H9 (cell line): Measurements from ENCODE around the gene NSUN2. TPM values are rescaled to one million over a fixed set of nuclear protein-coding genes. Genes with fewer than 3 reads are reported as not detected.

Experiments
- DNase-seq: peaks from one replicate; pipeline ENCODE4 v3.0.0-alpha.2; 2017
- H2AFZ ChIP-seq: one replicate; pipeline ENCODE4 v1.6.1; 2013; ENCODE audit warnings: mild to moderate bottlenecking, low read length, control low read depth, moderate library complexity
- H2AK5ac ChIP-seq: 2 replicates; pipeline ENCODE4 v1.6.1; 2013; ENCODE audit warnings: low read length, control low read depth, mixed read lengths; ENCODE audit not compliant: insufficient read length
- H2BK120ac ChIP-seq: one replicate; pipeline ENCODE4 v1.6.1; 2013; ENCODE audit warnings: low read depth, mild to moderate bottlenecking, low read length, control low read depth, inconsistent platforms; ENCODE audit not compliant: poor library complexity, severe bottlenecking
- H2BK12ac ChIP-seq: 2 replicates; pipeline ENCODE4 v1.6.1; 2013; ENCODE audit warnings: low read length, control low read depth, mixed read lengths, low read depth; ENCODE audit not compliant: insufficient read length
- H2BK15ac ChIP-seq: 2 replicates; pipeline ENCODE4 v1.6.1; 2013; ENCODE audit warnings: low read depth, low read length, control low read depth
- H2BK20ac ChIP-seq: one replicate; pipeline ENCODE4 v1.6.1; 2013; ENCODE audit warnings: low read depth, mild to moderate bottlenecking, low read length, control low read depth, inconsistent platforms; ENCODE audit not compliant: poor library complexity, severe bottlenecking
- H2BK5ac ChIP-seq: 2 replicates; pipeline ENCODE4 v1.6.1; 2013; ENCODE audit warnings: low read length, control low read depth, mixed read lengths; ENCODE audit not compliant: insufficient read length
- H3K14ac ChIP-seq: 2 replicates; pipeline ENCODE4 v1.6.1; 2013; ENCODE audit warnings: low read length, control low read depth; ENCODE audit not compliant: insufficient read depth
- H3K18ac ChIP-seq: 2 replicates; pipeline ENCODE4 v1.6.1; 2013; ENCODE audit warnings: low read depth, mild to moderate bottlenecking, mixed read lengths, low read length, control low read depth; ENCODE audit not compliant: insufficient read length
- H3K23ac ChIP-seq: 2 replicates; pipeline ENCODE4 v1.6.1; 2013; ENCODE audit warnings: low read length, control low read depth, mixed read lengths, low read depth; ENCODE audit not compliant: insufficient read length
- H3K23me2 ChIP-seq: 2 replicates; pipeline ENCODE4 v1.6.1; 2013; ENCODE audit warnings: low read depth, mild to moderate bottlenecking, mixed read lengths, low read length, control low read depth; ENCODE audit not compliant: insufficient read length, poor library complexity, severe bottlenecking
- H3K27ac ChIP-seq: 2 replicates; pipeline ENCODE4 v1.5.1; 2013; ENCODE audit warnings: low read length, control low read depth, mixed read lengths, low read depth; ENCODE audit not compliant: insufficient read length
- H3K27me3 ChIP-seq: 2 replicates; pipeline ENCODE4 v1.6.1; 2013; ENCODE audit warnings: low read length, control low read depth, inconsistent platforms; ENCODE audit not compliant: insufficient read depth
- H3K4ac ChIP-seq: 2 replicates; pipeline ENCODE4 v1.6.1; 2013; ENCODE audit warnings: low read depth, mild to moderate bottlenecking, control low read depth, inconsistent platforms, low read length, moderate library complexity
- H3K4me1 ChIP-seq: 2 replicates; pipeline ENCODE4 v1.6.1; 2013; ENCODE audit warnings: low read length, control low read depth, inconsistent platforms; ENCODE audit not compliant: insufficient read depth
- H3K4me2 ChIP-seq: 2 replicates; pipeline ENCODE4 v1.6.1; 2013; ENCODE audit warnings: low read length, control low read depth, mixed read lengths; ENCODE audit not compliant: insufficient read length, insufficient read depth
- H3K56ac ChIP-seq: 2 replicates; pipeline ENCODE4 v1.6.1; 2013; ENCODE audit warnings: low read depth, mild to moderate bottlenecking, mixed read lengths, low read length, control low read depth; ENCODE audit not compliant: insufficient read length
- H3K79me1 ChIP-seq: 2 replicates; pipeline ENCODE4 v1.6.1; 2013; ENCODE audit warnings: low read depth, mild to moderate bottlenecking, moderate library complexity, low read length, control low read depth, inconsistent platforms; ENCODE audit not compliant: insufficient read depth, poor library complexity, severe bottlenecking
- H3K79me2 ChIP-seq: 2 replicates; pipeline ENCODE4 v1.6.1; 2013; ENCODE audit warnings: low read length, control low read depth, inconsistent platforms; ENCODE audit not compliant: insufficient read depth
- H3K9ac ChIP-seq: 2 replicates; pipeline ENCODE4 v1.6.1; 2013; ENCODE audit warnings: low read length, control low read depth, mixed read lengths; ENCODE audit not compliant: insufficient read length; ENCODE audit errors: extremely low read depth
- H3K9me3 ChIP-seq: one replicate; pipeline ENCODE4 v1.6.1; 2013; ENCODE audit warnings: low read depth, low read length, inconsistent platforms; ENCODE audit not compliant: control insufficient read depth
- H3T11ph ChIP-seq: one replicate; pipeline ENCODE4 v1.6.1; 2013; ENCODE audit warnings: mild to moderate bottlenecking, low read length, control low read depth, inconsistent platforms
- H4K20me1 ChIP-seq: one replicate; pipeline ENCODE4 v1.6.1; 2013; ENCODE audit not compliant: control insufficient read depth, insufficient read length, insufficient read depth
- H4K5ac ChIP-seq: 2 replicates; pipeline ENCODE4 v1.6.1; 2013; ENCODE audit warnings: low read depth, mild to moderate bottlenecking, mixed read lengths, low read length, control low read depth; ENCODE audit not compliant: insufficient read length
- H4K8ac ChIP-seq: replicated peaks from 2 replicates; pipeline ENCODE4 v1.6.1; 2013; ENCODE audit warnings: low read length, control low read depth, mixed read lengths, low read depth; ENCODE audit not compliant: insufficient read length
- H4K91ac ChIP-seq: 2 replicates; pipeline ENCODE4 v1.6.1; 2013; ENCODE audit warnings: low read depth, mild to moderate bottlenecking, moderate library complexity, mixed read lengths, low read length, control low read depth; ENCODE audit not compliant: insufficient read length
- H3K27ac Mint-ChIP-seq, 3 experiments: 2 replicates in 2 of 3; 3 replicates in 1 of 3; pipeline ENCODE4 v1.8.0; 2020 to 2021; ENCODE audit warnings: mixed read lengths in 3 of 3, mild to moderate bottlenecking in 1 of 3, moderate library complexity in 1 of 3
- H3K27me3 Mint-ChIP-seq: 2 replicates; pipeline ENCODE4 v1.8.0; 2021; ENCODE audit warnings: low read depth, mild to moderate bottlenecking, moderate library complexity, mixed read lengths
- H3K36me3 Mint-ChIP-seq, 3 experiments: 2 replicates in 2 of 3; 3 replicates in 1 of 3; pipeline ENCODE4 v1.8.0; 2020 to 2021; ENCODE audit warnings: low read depth in 3 of 3, mixed read lengths in 3 of 3; ENCODE audit not compliant: insufficient read depth in 1 of 3
- H3K4me1 Mint-ChIP-seq, 2 experiments: 2 replicates each; pipeline ENCODE4 v1.8.0; 2020; ENCODE audit warnings: mixed read lengths in 2 of 2
- H3K4me3 Mint-ChIP-seq, 2 experiments: 2 replicates in 1 of 2; 3 replicates in 1 of 2; pipeline ENCODE4 v1.8.0; 2020 to 2021; ENCODE audit warnings: mild to moderate bottlenecking in 2 of 2, mixed read lengths in 2 of 2, moderate library complexity in 1 of 2
- H3K9me3 Mint-ChIP-seq, 2 experiments: 2 replicates in 1 of 2; 3 replicates in 1 of 2; pipeline ENCODE4 v1.8.0; 2020; ENCODE audit warnings: mild to moderate bottlenecking in 2 of 2, mixed read lengths in 2 of 2, moderate library complexity in 1 of 2
- WGBS: extraction: QIAGEN DNeasy Blood & Tissue Kit; methylation state at CpG from one replicate; pipeline ENCODE4 v1.1.7; 2013; ENCODE audit warnings: missing lambda C conversion rate, low lambda C conversion rate, mixed read lengths; ENCODE audit not compliant: insufficient read length; ENCODE audit errors: extremely low coverage; 5-methylcytosine and 5-hydroxymethylcytosine counted together
- total RNA-seq: library from RNA; stranded (reverse); gene quantifications from 2 replicates; pipeline ENCODE4 v1.2.1, GENCODE V29; 2021
- TF ChIP-seq, protein P1 (sequence below): fragments of 200-600 bp; sonication (generic); conservative IDR thresholded peaks from 3 replicates; pipeline ENCODE4 v1.8.0; 2021; ENCODE audit warnings: antibody characterized with exemption, mild to moderate bottlenecking

NSUN2 gene
- total RNA-seq, 1 experiment from 2014 or later = 115 TPM

DNA sequence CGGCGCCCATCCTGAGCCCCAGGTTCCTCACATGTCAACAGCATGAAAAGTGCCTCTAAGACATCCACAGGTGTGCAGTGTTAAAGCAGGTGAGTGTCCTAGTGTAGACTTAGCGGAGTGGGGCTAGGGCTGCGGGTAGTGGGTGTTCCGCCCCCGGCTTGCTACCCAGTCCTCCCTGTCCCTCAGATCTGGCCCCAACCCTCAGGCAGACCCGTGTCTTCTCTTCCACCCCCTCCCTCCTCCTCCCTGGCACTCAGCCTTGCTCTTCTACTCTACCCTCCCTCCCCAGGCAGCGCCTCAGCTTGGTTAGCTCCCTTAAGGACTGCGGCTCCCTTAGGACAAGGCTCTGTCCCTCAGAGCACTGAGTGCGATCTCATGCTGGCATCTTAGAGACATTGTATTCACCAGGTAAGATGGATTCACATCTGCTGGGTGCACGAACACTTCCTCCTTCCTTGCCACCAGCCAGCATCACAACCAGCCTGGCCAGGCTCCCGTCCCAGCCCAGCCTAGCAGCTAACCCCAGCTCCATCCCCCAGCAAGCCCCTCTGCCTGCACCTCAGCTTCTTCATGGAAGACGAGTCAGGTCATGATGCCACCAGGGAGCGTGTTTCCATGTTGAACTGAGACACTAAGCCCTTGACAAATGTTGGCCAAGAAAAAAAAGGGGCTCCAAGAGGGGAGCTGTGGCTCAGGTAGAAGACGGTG lies 46.8 kb downstream of the NSUN2 start:
- TF ChIP-seq, protein P1, sequence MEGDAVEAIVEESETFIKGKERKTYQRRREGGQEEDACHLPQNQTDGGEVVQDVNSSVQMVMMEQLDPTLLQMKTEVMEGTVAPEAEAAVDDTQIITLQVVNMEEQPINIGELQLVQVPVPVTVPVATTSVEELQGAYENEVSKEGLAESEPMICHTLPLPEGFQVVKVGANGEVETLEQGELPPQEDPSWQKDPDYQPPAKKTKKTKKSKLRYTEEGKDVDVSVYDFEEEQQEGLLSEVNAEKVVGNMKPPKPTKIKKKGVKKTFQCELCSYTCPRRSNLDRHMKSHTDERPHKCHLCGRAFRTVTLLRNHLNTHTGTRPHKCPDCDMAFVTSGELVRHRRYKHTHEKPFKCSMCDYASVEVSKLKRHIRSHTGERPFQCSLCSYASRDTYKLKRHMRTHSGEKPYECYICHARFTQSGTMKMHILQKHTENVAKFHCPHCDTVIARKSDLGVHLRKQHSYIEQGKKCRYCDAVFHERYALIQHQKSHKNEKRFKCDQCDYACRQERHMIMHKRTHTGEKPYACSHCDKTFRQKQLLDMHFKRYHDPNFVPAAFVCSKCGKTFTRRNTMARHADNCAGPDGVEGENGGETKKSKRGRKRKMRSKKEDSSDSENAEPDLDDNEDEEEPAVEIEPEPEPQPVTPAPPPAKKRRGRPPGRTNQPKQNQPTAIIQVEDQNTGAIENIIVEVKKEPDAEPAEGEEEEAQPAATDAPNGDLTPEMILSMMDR = no peak
- Histone ChIP-seq H4K20me1 (no peaks in the 10 kb centered on the region), H4K8ac (no peak overlapping the region), H2BK12ac (no peak overlapping the region), H3K23ac (no peak overlapping the region), H2AK5ac (no peak overlapping the region), H4K91ac (no peak overlapping the region), H3K9me3 (no peaks in the 10 kb centered on the region), H3K9ac (no peak overlapping the region), H2AFZ (no peak overlapping the region), H4K5ac (peak overlapping the region; percentile 27), H3K79me1 (no peaks in the 10 kb centered on the region), H3K4me2 (no peak overlapping the region), H2BK15ac (no peak overlapping the region), H2BK120ac (no peak overlapping the region), H3K14ac (no peak overlapping the region), H2BK5ac (no peak overlapping the region), H3K27ac (no peak overlapping the region), H3K4ac (no peak overlapping the region), H3K79me2 (no peaks in the 10 kb centered on the region), H3T11ph (no peak overlapping the region), H2BK20ac (no peak overlapping the region), H3K27me3 (peaks cover 5% of the 10 kb centered on the region; the same call in 1 of the 2 replicates), H3K23me2 (peaks cover 5% of the 10 kb centered on the region), H3K56ac (no peak overlapping the region), H3K18ac (no peak overlapping the region), H3K4me1 (peaks cover under 1% of the 10 kb centered on the region; the same call in 1 of the 2 replicates)
- Mint-ChIP-seq H3K27ac (no peak overlapping the region), H3K9me3 (no peaks in the 10 kb centered on the region), H3K36me3 (no peaks in the 10 kb centered on the region), H3K27me3 (peaks cover 62% of the 10 kb centered on the region), H3K4me1 (peaks cover 7 to 8% of the 10 kb centered on the region in 2 experiments), H3K4me3 (no peak overlapping the region)
- DNase-seq = no peak
- no CpG with 5 or more reads among the region's 15 CpGs for WGBS
